ENCODE data around the gene ADGRD1. TPM values are rescaled to one million over a fixed set of nuclear protein-coding genes. Genes with fewer than 3 reads are reported as not detected.

ADGRD1 gene
- polyA plus RNA-seq, 6 donors from 2014 or later, result 0.26 to 6.6 (median 1.9) TPM

GRCh38 chr12:131164096-131164872, 210.6 kb downstream of the ADGRD1 start:
- DNase-seq (no peak), ATAC-seq (ENCODE audit: low read depth in 2 of 2) (no peak)
- no peak overlapping the region for H3K4me3 Mint-ChIP-seq
- no peak overlapping the region for H3K27ac Mint-ChIP-seq
- H3K4me1 Mint-ChIP-seq, result no peaks in the 10 kb centered on the region
- peaks cover 0 to 1% (median 0%) of the 10 kb centered on the region in 7 donors for H3K9me3 Mint-ChIP-seq
- H3K27me3 Mint-ChIP-seq, result peaks cover 0 to 17% (median 4%) of the 10 kb centered on the region in 3 donors
- H3K36me3 Mint-ChIP-seq, result no peaks in the 10 kb centered on the region

- Mint-ChIP-seq H3K36me3 (no peaks in the 10 kb centered on the region), H3K27ac (no peak overlapping the region), H3K27me3 (peaks cover 0 to 22% (median 4%) of the 10 kb centered on the region in 3 donors), H3K9me3 (peaks cover 0 to 1% (median 0%) of the 10 kb centered on the region in 7 donors), H3K4me1 (no peaks in the 10 kb centered on the region), H3K4me3 (no peak overlapping the region)
- no peak for DNase-seq
- ATAC-seq (ENCODE audit: low read depth in 2 of 2), result no peak
Observed at GRCh38 chr12:131166717-131167116, 213.0 kb downstream of the ADGRD1 start.

- H3K27me3 Mint-ChIP-seq, result peaks cover 0 to 22% (median 4%) of the 10 kb centered on the region in 3 donors
- H3K27ac Mint-ChIP-seq, result peak overlapping the region in 1 of 6 donors; percentile 9
- H3K9me3 Mint-ChIP-seq, result peaks cover 0 to 1% (median 0%) of the 10 kb centered on the region in 7 donors
- no peaks in the 10 kb centered on the region for H3K36me3 Mint-ChIP-seq
- ATAC-seq (ENCODE audit: low read depth in 2 of 2) (no peak), DNase-seq (no peak)
- H3K4me1 Mint-ChIP-seq, result no peaks in the 10 kb centered on the region
- no peak overlapping the region for H3K4me3 Mint-ChIP-seq
Observed at GRCh38 chr12:131167334-131167733, 213.6 kb downstream of the ADGRD1 start.

- H3K27ac Mint-ChIP-seq, result no peak overlapping the region
- peaks cover 0 to 15% of the 10 kb centered on the region in 2 donors for H3K36me3 Mint-ChIP-seq
- H3K4me1 Mint-ChIP-seq, result no peaks in the 10 kb centered on the region
- no peak overlapping the region for H3K4me3 Mint-ChIP-seq
- peaks cover 0 to 12% (median 4%) of the 10 kb centered on the region in 3 donors for H3K27me3 Mint-ChIP-seq
- no peak for ATAC-seq (ENCODE audit: low read depth in 2 of 2)
- DNase-seq, result no peak
- H3K9me3 Mint-ChIP-seq, result peaks cover 9 to 28% (median 22%) of the 10 kb centered on the region in 7 donors
Observed at GRCh38 chr12:131171029-131171428, 217.3 kb downstream of the ADGRD1 start.

GRCh38 chr12:131174901-131175300, 221.2 kb downstream of the ADGRD1 start:
- H3K9me3 Mint-ChIP-seq, result peaks cover 9 to 45% (median 31%) of the 10 kb centered on the region in 7 donors
- ATAC-seq (ENCODE audit: low read depth in 2 of 2) (no peak), DNase-seq (no peak)
- H3K4me3 Mint-ChIP-seq, result no peak overlapping the region
- H3K27me3 Mint-ChIP-seq, result no peaks in the 10 kb centered on the region
- peak overlapping the region in 1 of 6 donors; percentile 66 for H3K27ac Mint-ChIP-seq
- peaks cover 0 to 15% of the 10 kb centered on the region in 2 donors for H3K36me3 Mint-ChIP-seq
- H3K4me1 Mint-ChIP-seq, result no peaks in the 10 kb centered on the region

- H3K4me1 Mint-ChIP-seq, result no peaks in the 10 kb centered on the region
- no peaks in the 10 kb centered on the region for H3K27me3 Mint-ChIP-seq
- H3K27ac Mint-ChIP-seq, result no peak overlapping the region
- peaks cover 9 to 46% (median 31%) of the 10 kb centered on the region in 7 donors for H3K9me3 Mint-ChIP-seq
- no peak overlapping the region for H3K4me3 Mint-ChIP-seq
- peaks cover 0 to 15% of the 10 kb centered on the region in 2 donors for H3K36me3 Mint-ChIP-seq
- no peak for ATAC-seq (ENCODE audit: low read depth in 2 of 2)
- no peak for DNase-seq
Observed at GRCh38 chr12:131176266-131176665, 222.6 kb downstream of the ADGRD1 start.

GRCh38 chr12:131176926-131177325, 223.2 kb downstream of the ADGRD1 start:
- H3K36me3 Mint-ChIP-seq, result peaks cover 0 to 15% of the 10 kb centered on the region in 2 donors
- peak overlapping the region in 1 of 6 donors; percentile 8 for H3K27ac Mint-ChIP-seq
- DNase-seq, result no peak
- no peaks in the 10 kb centered on the region for H3K4me1 Mint-ChIP-seq
- H3K4me3 Mint-ChIP-seq, result no peak overlapping the region
- peaks cover 9 to 46% (median 31%) of the 10 kb centered on the region in 7 donors for H3K9me3 Mint-ChIP-seq
- ATAC-seq (ENCODE audit: low read depth in 2 of 2), result no peak
- no peaks in the 10 kb centered on the region for H3K27me3 Mint-ChIP-seq

GRCh38 chr12:131177599-131177998, 223.9 kb downstream of the ADGRD1 start:
- H3K27ac Mint-ChIP-seq, result no peak overlapping the region
- H3K4me3 Mint-ChIP-seq, result no peak overlapping the region
- no peaks in the 10 kb centered on the region for H3K27me3 Mint-ChIP-seq
- H3K9me3 Mint-ChIP-seq, result peaks cover 9 to 49% (median 31%) of the 10 kb centered on the region in 7 donors
- no peak for ATAC-seq (ENCODE audit: low read depth in 2 of 2)
- H3K36me3 Mint-ChIP-seq, result peaks cover 0 to 15% of the 10 kb centered on the region in 2 donors
- DNase-seq, result no peak
- H3K4me1 Mint-ChIP-seq, result no peaks in the 10 kb centered on the region

- DNase-seq (no peak), ATAC-seq (ENCODE audit: low read depth in 2 of 2) (no peak)
- Mint-ChIP-seq H3K36me3 (no peaks in the 10 kb centered on the region), H3K27ac (no peak overlapping the region), H3K27me3 (peaks cover 0 to 3% (median 0%) of the 10 kb centered on the region in 3 donors), H3K9me3 (peaks cover 16 to 37% (median 32%) of the 10 kb centered on the region in 7 donors), H3K4me3 (no peak overlapping the region), H3K4me1 (no peaks in the 10 kb centered on the region)
Observed at GRCh38 chr12:131187602-131188001, 233.9 kb downstream of the ADGRD1 start.

GRCh38 chr12:131188131-131189050, 234.7 kb downstream of the ADGRD1 start:
- Mint-ChIP-seq H3K27me3 (peaks cover 0 to 10% (median 0%) of the 10 kb centered on the region in 3 donors), H3K9me3 (peaks cover 15 to 30% (median 27%) of the 10 kb centered on the region in 7 donors), H3K27ac (peak overlapping the region in 1 of 6 donors; percentile 8), H3K4me3 (peak overlapping the region in 1 of 8 donors; percentile 51), H3K36me3 (no peaks in the 10 kb centered on the region), H3K4me1 (no peaks in the 10 kb centered on the region)
- DNase-seq (no peak), ATAC-seq (ENCODE audit: low read depth in 2 of 2) (no peak)

GRCh38 chr12:131189781-131190180, 236.1 kb downstream of the ADGRD1 start:
- peaks cover 0 to 10% (median 0%) of the 10 kb centered on the region in 3 donors for H3K27me3 Mint-ChIP-seq
- peaks cover 6 to 18% (median 14%) of the 10 kb centered on the region in 7 donors for H3K9me3 Mint-ChIP-seq
- H3K4me1 Mint-ChIP-seq, result no peaks in the 10 kb centered on the region
- DNase-seq, result no peak
- no peak for ATAC-seq (ENCODE audit: low read depth in 2 of 2)
- no peaks in the 10 kb centered on the region for H3K36me3 Mint-ChIP-seq
- no peak overlapping the region for H3K27ac Mint-ChIP-seq
- H3K4me3 Mint-ChIP-seq, result no peak overlapping the region

- DNase-seq (no peak), ATAC-seq (ENCODE audit: low read depth in 2 of 2) (no peak)
- no peaks in the 10 kb centered on the region for H3K4me1 Mint-ChIP-seq
- peaks cover 4 to 17% (median 9%) of the 10 kb centered on the region in 7 donors for H3K9me3 Mint-ChIP-seq
- no peak overlapping the region for H3K27ac Mint-ChIP-seq
- no peak overlapping the region for H3K4me3 Mint-ChIP-seq
- H3K36me3 Mint-ChIP-seq, result no peaks in the 10 kb centered on the region
- H3K27me3 Mint-ChIP-seq, result peaks cover 0 to 10% (median 0%) of the 10 kb centered on the region in 3 donors
Observed at GRCh38 chr12:131190965-131191364, 237.3 kb downstream of the ADGRD1 start.

Measured in naive B cell (primary cell).